Measurements from ENCODE around the gene SLX9.

The SLX9 gene

GRCh38 chr21:44992608-44993031 lies 52.8 kb downstream of the SLX9 start:
- no peak for DNase-seq

- no peak for DNase-seq
Observed at GRCh38 chr21:44993321-44994046, 53.7 kb downstream of the SLX9 start.

- DNase-seq: no peak
Observed at GRCh38 chr21:44994047-44994694, 54.3 kb downstream of the SLX9 start.

GRCh38 chr21:44994695-44995342 lies 55.0 kb downstream of the SLX9 start:
- DNase-seq: no peak

GRCh38 chr21:44995343-44995941 lies 55.6 kb downstream of the SLX9 start:
- no peak for DNase-seq

GRCh38 chr21:44996096-44996495 lies 56.3 kb downstream of the SLX9 start:
- DNase-seq: no peak

GRCh38 chr21:44996501-44996921 lies 56.7 kb downstream of the SLX9 start:
- no peak for DNase-seq

- no peak for DNase-seq
Observed at GRCh38 chr21:44996983-44997936, 57.4 kb downstream of the SLX9 start.

GRCh38 chr21:44998086-44998620 lies 58.3 kb downstream of the SLX9 start:
- no peak for DNase-seq

- no peak for DNase-seq
Observed at GRCh38 chr21:44998621-44999427, 59.0 kb downstream of the SLX9 start.

- DNase-seq: no peak
Observed at GRCh38 chr21:44999428-44999971, 59.7 kb downstream of the SLX9 start.

GRCh38 chr21:44999972-45000636 lies 60.3 kb downstream of the SLX9 start:
- DNase-seq: no peak

GRCh38 chr21:45000637-45001133 lies 60.9 kb downstream of the SLX9 start:
- DNase-seq: no peak

- DNase-seq: no peak
Observed at GRCh38 chr21:45001134-45002095, 61.6 kb downstream of the SLX9 start.

GRCh38 chr21:45002381-45003204 lies 62.8 kb downstream of the SLX9 start:
- no peak for DNase-seq

GRCh38 chr21:45003331-45004058 lies 63.7 kb downstream of the SLX9 start:
- DNase-seq: no peak

GRCh38 chr21:45004059-45004422 lies 64.2 kb downstream of the SLX9 start:
- no peak for DNase-seq
